Cerebellar nuclear complex (tissue), 1 donor: ENCODE data around the gene MEFV.

Experiments used
- DNase-seq, 2 experiments: peaks; one replicate each; lab custom pipeline; 2025; lab: John Stamatoyannopoulos, UW

The MEFV gene

GRCh38 chr16:3266873-3267537 is 10.6 kb upstream of the MEFV start:
- DNase-seq: no peak

- peak; percentile 88 to 96 for DNase-seq
Observed at GRCh38 chr16:3264137-3265036, 8.0 kb upstream of the MEFV start.

- DNase-seq: no peak
Observed at GRCh38 chr16:3262517-3262916, 6.1 kb upstream of the MEFV start.

- DNase-seq: no peak
Observed at GRCh38 chr16:3259836-3260235, 3.4 kb upstream of the MEFV start.

- DNase-seq: no peak
Observed at GRCh38 chr16:3256866-3257465, 533 bp upstream of the MEFV start.

DNA sequence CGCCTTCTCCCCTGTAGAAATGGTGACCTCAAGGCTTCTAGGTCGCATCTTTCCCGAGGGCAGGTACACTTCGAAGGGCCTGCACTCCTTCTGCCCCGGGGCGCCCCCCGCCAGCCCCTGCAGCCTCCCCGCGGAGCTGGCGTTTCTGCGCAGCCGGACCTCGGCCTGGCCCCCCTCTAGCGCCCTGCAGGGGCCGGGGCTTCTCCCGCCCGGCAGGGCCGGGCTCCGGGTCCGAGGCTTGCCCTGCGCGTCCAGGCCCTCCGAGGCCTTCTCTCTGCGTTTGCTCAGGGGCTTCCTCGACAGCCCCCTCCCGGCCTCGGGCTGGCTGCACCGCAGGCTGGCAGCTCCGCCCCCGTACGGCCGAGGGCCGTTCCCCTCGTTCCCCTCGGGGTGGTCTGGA is 2.1 kb downstream of the MEFV start:
- DNase-seq: no peak

- DNase-seq: no peak
Observed at GRCh38 chr16:3252967-3253366, 3.5 kb downstream of the MEFV start.

DNA sequence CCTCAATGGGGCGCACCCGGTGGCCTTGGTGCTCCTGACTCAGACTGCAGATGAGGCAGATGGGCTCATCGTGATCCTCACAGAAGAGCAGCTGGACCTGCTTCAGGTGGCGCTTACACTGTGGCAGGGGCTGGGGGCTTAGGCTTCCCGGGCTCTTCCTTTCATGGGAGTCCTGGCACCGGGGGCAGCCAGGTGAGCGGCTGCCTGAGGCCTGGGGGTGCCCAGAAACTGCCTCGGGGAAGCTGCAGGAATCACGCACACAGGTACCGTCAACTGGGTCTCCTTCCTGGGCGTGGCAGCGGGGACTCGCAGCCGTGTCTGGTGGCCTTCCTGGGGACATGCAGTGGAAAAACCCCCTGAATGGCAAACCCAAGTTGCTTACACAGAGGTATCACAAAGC is 7.0 kb downstream of the MEFV start:
- no peak for DNase-seq

DNA sequence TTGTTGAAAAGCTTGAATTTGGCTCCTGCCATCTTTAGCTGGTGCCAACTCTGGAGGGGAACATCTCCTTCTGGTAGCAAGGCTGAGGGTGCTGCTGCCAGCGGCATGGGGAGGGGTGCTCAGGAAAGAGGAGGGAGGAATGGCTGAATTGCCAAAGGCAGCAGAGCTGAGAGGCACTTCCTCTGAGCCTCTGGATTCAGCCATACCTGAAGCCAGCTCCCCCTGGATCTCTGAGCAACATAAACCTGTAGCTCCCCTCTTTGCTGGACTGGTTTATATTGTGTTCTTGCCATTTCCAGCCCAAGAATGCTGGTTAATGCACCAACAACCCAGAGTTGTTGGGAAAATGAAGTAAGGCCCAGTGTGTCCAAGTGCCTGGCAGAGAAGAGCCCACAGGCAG is 7.4 kb downstream of the MEFV start:
- no peak for DNase-seq

DNA sequence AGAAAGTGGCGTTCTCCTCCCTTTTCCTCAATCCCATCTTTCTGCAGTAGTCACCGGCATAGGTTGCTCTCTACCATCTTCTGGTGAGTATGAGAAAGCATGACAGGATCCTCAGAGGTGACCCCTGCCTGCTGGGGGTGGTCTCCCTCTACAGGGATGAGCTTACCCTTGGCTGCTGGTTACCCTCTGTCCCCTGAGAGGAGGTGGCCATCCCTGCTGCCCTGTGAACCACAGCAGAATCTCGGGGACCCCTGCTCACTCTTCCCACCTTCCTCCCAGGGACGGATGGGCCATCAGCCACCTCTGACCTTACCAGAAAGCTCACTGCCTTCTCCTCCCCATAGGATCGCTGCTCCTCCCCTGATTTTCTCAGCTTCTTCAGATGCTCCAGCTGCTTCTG is 7.8 kb downstream of the MEFV start:
- DNase-seq: no peak

DNA sequence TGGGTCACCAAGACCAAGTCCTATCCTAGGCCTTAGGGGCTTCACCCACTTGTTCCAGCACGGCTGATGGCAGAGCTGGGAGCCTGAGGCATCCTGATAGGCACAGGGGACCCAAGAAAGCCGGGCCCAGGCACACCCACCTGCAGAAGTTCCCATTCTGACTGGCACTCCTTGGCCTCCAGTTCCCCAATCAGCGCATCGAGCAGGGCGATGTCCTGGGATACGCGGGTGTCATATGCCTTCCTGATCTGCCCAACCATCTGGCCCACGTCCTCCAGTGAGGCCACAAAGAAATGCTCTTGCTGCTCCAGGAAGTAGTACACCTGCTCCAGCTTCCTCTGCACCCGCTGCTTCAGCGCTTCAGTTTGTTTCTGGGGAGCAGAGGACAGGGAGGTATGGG is 9.6 kb downstream of the MEFV start:
- DNase-seq: no peak

- DNase-seq: no peak
Observed at GRCh38 chr16:3246002-3246401, 10.4 kb downstream of the MEFV start.

DNA sequence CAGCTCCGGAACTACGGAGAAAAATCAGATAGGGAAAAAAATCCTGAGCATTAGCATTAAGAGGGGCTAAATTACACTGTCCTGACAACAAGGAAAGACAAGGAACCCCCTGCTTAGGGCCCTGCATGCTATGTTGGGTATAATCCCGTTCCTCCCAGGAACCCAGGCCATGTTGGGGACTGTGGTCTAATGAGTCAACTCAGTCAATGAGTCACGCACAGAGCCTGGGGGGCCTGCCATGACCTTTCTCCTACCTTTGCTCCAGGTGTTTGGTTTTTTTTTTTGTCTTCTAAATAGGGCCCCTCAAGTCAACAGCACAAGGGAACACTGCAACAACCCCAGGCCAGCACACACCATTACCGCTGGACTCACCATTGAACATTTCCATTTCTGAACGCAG is 12.6 kb downstream of the MEFV start:
- DNase-seq: no peak

- no peak for DNase-seq
Observed at GRCh38 chr16:3242709-3243108, 13.7 kb downstream of the MEFV start.

DNA sequence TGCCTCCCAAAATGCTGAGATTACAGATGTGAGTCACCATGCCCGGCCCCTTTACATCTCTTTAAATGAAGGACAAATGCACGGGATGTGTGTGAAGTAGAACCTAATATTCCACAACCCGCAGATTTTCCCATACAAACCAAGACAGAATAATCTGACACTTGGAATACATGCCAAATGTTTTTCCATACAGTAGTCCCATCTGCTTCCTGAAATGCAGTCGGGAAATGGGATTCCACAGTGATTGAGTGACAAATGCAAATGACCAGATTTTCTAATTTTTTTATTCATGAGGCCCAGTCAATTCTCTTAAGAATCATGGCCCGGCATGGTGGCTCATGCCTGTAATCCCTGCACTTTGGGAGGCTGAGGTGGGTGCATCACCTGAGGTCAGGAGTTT is 14.7 kb downstream of the MEFV start:
- DNase-seq: no peak

- DNase-seq: no peak
Observed at GRCh38 chr16:3235856-3236669, 20.4 kb downstream of the MEFV start.

DNA sequence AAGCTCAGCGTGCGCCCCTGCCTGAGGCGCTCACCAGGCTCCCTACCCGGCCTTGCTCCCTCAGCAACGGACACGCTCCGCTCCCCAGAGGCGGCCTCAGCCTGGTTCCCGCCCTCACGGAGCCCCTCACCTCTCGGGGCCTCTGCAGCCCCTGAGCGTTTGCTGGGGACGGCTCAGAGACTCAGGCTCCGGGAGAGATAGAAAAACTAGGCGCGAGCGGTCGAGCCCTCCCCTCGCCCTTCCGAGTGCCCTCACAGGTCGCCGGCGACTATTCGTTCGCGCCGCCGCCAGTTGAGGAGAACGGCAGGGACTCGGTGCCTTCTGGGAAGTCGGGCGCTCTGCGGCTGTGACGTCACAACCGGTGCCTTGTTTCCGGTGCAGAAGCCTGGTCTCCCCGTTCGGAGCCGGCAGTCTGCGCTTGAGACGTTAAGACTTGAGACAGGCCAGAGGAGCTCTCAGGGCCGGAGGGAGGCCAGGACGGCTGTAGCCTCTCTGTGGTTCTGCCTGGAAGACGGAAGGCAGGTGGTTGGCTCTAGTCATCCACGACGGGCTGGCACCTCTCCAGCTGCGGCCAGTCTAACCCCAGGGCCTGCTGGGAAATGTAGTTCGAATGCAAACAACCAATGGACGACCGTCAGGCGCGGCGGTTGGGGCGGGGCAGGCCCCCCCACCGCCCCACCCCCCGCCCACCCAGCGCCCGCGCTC is 21.4 kb downstream of the MEFV start, which contains the start of gene ZNF200:
Gene ZNF200 (minus strand): TSS at position 302 of the 705 bp plus-strand sequence. CDS start 1,403 bp downstream, outside the sequence.
- peak; percentile 49 to 87 for DNase-seq

DNA sequence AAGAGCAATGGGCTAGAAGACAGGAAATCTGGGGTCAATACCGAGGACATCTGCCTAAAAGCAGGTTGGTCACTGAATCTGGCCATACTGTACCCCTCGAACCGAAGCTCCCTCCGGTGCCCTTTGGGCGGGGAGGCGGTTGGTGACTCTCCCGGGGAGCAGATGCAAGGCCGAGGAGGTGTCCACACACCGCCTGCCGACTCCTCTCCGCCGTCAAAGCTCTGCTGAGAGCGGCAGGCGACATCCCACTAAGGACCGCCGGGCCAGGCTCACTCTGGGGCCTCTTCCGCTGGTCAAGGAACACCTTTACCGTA is 21.9 kb downstream of the MEFV start:
- DNase-seq: no peak

DNA sequence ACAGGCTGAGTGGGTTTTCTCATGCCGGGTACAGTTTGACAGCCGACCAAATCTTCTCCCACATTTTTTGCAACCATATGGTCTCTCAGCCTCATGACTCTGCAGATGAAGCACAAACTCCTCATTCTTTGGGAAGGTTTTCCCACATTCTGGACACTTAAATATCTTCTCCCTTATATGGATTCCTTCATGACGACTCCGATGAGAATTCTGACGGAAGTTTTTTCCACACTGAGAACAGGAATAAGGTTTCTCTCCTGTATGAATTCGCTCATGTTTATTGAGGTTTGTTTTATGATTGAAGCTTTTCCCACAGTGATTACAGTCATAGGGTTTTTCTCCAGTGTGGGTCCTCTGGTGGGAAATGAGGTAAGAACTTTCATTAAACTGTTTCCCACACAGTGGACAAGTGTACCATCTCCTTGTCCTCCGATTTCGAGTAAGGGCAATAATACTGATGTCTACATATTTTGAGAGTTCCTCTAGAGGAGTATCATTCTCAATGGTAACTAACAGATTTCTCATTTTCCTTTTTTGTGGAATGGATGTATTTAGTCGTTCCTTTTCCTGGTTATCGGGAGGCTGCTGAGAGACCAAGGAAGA is 32.4 kb downstream of the MEFV start:
- no peak for DNase-seq

- DNase-seq: no peak
Observed at GRCh38 chr16:3220839-3221238, 35.6 kb downstream of the MEFV start.

DNA sequence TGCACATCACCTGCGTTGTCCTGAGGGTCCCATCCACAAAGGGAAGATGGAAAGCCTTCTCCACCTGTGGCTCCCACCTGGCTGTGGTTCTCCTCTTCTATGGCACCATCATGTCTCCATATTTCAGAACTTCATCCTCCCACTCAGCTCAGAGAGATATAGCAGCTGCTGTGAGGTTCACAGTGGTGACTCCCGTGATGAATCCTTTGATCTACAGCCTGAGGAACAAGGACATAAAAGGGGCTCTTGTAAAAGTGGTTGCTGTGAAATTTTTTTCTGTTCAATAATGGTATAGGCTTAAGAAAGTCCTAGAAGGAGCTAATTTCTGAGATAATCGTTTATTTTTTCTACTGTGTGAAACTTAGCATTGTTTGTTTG is 40.2 kb downstream of the MEFV start:
- no peak for DNase-seq
